Renal cortical epithelial cell (primary cell): Measurements from ENCODE around the gene ST6GALNAC6. TPM values are rescaled to one million over a fixed set of nuclear protein-coding genes. Genes with fewer than 3 reads are reported as not detected.
A peak's percentile ranks its signal among the peaks of the same experiment; 100 is the strongest.

Experiments used
- DNase-seq: peaks from one replicate; pipeline ENCODE4 v3.0.0-alpha.2; 2011; ENCODE audit warnings: low read depth
- total RNA-seq: library from RNA; depleted of rRNA; stranded (reverse); fragments of >200 nt; gene quantifications from 2 replicates; pipeline ENCODE4 v1.2.3, GENCODE V29; 2014

ST6GALNAC6 gene
- total RNA-seq, 1 donor from 2014 or later, result 30.5 TPM

GRCh38 chr9:127916720-127917581 lies 17.5 kb upstream of the ST6GALNAC6 start, which contains the start of gene ST6GALNAC4:
TSS of gene ST6GALNAC4 (minus strand) at chr9:127917041. CDS start at chr9:127916419, 622 bp downstream.
- DNase-seq, result peak; percentile 49

- DNase-seq, result no peak
Measured at GRCh38 chr9:127915801-127916719, 16.7 kb upstream of the ST6GALNAC6 start.

GRCh38 chr9:127915325-127915752 lies 15.9 kb upstream of the ST6GALNAC6 start:
- no peak for DNase-seq

GRCh38 chr9:127913682-127914081 lies 14.3 kb upstream of the ST6GALNAC6 start:
- no peak for DNase-seq

GRCh38 chr9:127912882-127913281 lies 13.5 kb upstream of the ST6GALNAC6 start:
- no peak for DNase-seq

GRCh38 chr9:127912296-127912695 lies 12.9 kb upstream of the ST6GALNAC6 start:
- no peak for DNase-seq

- peak; percentile 52 for DNase-seq
Measured at GRCh38 chr9:127910613-127911205, 11.3 kb upstream of the ST6GALNAC6 start.

GRCh38 chr9:127909839-127910273 lies 10.5 kb upstream of the ST6GALNAC6 start:
- no peak for DNase-seq

GRCh38 chr9:127908660-127908926 lies 9.2 kb upstream of the ST6GALNAC6 start:
- no peak for DNase-seq

- no peak for DNase-seq
Measured at GRCh38 chr9:127907867-127908659, 8.7 kb upstream of the ST6GALNAC6 start.

- no peak for DNase-seq
Measured at GRCh38 chr9:127905788-127906191, 6.4 kb upstream of the ST6GALNAC6 start.

- DNase-seq, result no peak
Measured at GRCh38 chr9:127905004-127905728, 5.8 kb upstream of the ST6GALNAC6 start.

- DNase-seq, result no peak
Measured at GRCh38 chr9:127904561-127905003, 5.2 kb upstream of the ST6GALNAC6 start.

GRCh38 chr9:127903557-127904475 lies 4.4 kb upstream of the ST6GALNAC6 start:
- DNase-seq, result peak; percentile 25

- peak; percentile 88 for DNase-seq
Measured at GRCh38 chr9:127898433-127899127, 823 bp downstream of the ST6GALNAC6 start.

GRCh38 chr9:127897193-127897692 lies 2.2 kb downstream of the ST6GALNAC6 start:
- peak; percentile 53 for DNase-seq

- no peak for DNase-seq
Measured at GRCh38 chr9:127896395-127897192, 2.8 kb downstream of the ST6GALNAC6 start.

GRCh38 chr9:127895811-127896210 lies 3.6 kb downstream of the ST6GALNAC6 start:
- no peak for DNase-seq
